ENCODE results near the gene CCL16. TPM values are rescaled to one million over a fixed set of nuclear protein-coding genes. Genes with fewer than 3 reads are reported as not detected.
"Not testable (repeated sequence)": the region's sequence is repeated elsewhere in the genome, so short reads cannot be mapped to it uniquely, and the experiment has no call there.

Gene CCL16
- total and polyA plus RNA-seq, 2 donors from 2014 or later: 0.79 TPM; not detected in 1

- H3K9me3 ChIP-seq (ENCODE audit: control insufficient read depth in 2 of 3, insufficient read depth in 1 of 3, low read length in 3 of 3): peaks cover 0 to 2% (median 0%) of the 10 kb centered on the region in 3 donors
- no peak for TF ChIP-seq CTCF (IDR thresholded peaks at IDR 0.05; ENCODE audit: borderline replicate concordance, extremely low read depth, insufficient read depth)
- H3K36me3 ChIP-seq (ENCODE audit: control insufficient read depth in 2 of 3, insufficient read depth in 3 of 3, low read length in 3 of 3): no peaks in the 10 kb centered on the region
- DNase-seq (no peak), FAIRE-seq (no peak)
- no peak overlapping the region for H3K27ac ChIP-seq (ENCODE audit: low read depth in 2 of 2, low read length in 2 of 2)
- no peak overlapping the region for H3K4me3 ChIP-seq (ENCODE audit: low read length in 3 of 3)
- H3K4me1 ChIP-seq (ENCODE audit: control insufficient read depth in 2 of 3, insufficient read depth in 2 of 3, low read depth in 1 of 3, low read length in 3 of 3): peaks cover 0 to 6% (median 3%) of the 10 kb centered on the region in 3 donors
- H3K27me3 ChIP-seq (ENCODE audit: control insufficient read depth, insufficient read depth, low read length): no peaks in the 10 kb centered on the region
- H3K9ac ChIP-seq (ENCODE audit: low read length in 3 of 3): no peak overlapping the region
- intact Hi-C loops (cut with DNase I): no loop called here
Measured at GRCh38 chr17:35998756-35999155, 17.5 kb upstream of the CCL16 start.

- Histone ChIP-seq H3K4me3 (ENCODE audit: low read length in 3 of 3) (no peak overlapping the region), H3K9me3 (ENCODE audit: control insufficient read depth in 2 of 3, insufficient read depth in 1 of 3, low read length in 3 of 3) (peaks cover 0 to 2% (median 0%) of the 10 kb centered on the region in 3 donors), H3K27ac (ENCODE audit: low read depth in 2 of 2, low read length in 2 of 2) (no peak overlapping the region), H3K36me3 (ENCODE audit: control insufficient read depth in 2 of 3, insufficient read depth in 3 of 3, low read length in 3 of 3) (no peaks in the 10 kb centered on the region), H3K9ac (ENCODE audit: low read length in 3 of 3) (no peak overlapping the region), H3K4me1 (ENCODE audit: control insufficient read depth in 2 of 3, insufficient read depth in 2 of 3, low read depth in 1 of 3, low read length in 3 of 3) (peaks cover 0 to 6% (median 3%) of the 10 kb centered on the region in 3 donors), H3K27me3 (ENCODE audit: control insufficient read depth, insufficient read depth, low read length) (no peaks in the 10 kb centered on the region)
- intact Hi-C loops (cut with DNase I): no loop called here
- DNase-seq (no peak), FAIRE-seq (no peak)
- no peak for TF ChIP-seq CTCF (IDR thresholded peaks at IDR 0.05; ENCODE audit: borderline replicate concordance, extremely low read depth, insufficient read depth)
Measured at GRCh38 chr17:35998018-35998545, 16.8 kb upstream of the CCL16 start.

- H3K27me3 ChIP-seq (ENCODE audit: control insufficient read depth, insufficient read depth, low read length); H3K9ac ChIP-seq (ENCODE audit: low read length in 3 of 3); H3K4me3 ChIP-seq (ENCODE audit: low read length in 3 of 3); H3K4me1 ChIP-seq (ENCODE audit: control insufficient read depth in 2 of 3, insufficient read depth in 2 of 3, low read depth in 1 of 3, low read length in 3 of 3); FAIRE-seq; intact Hi-C loops (cut with DNase I); DNase-seq; H3K9me3 ChIP-seq (ENCODE audit: control insufficient read depth in 2 of 3, insufficient read depth in 1 of 3, low read length in 3 of 3); H3K27ac ChIP-seq (ENCODE audit: low read depth in 2 of 2, low read length in 2 of 2); H3K36me3 ChIP-seq (ENCODE audit: control insufficient read depth in 2 of 3, insufficient read depth in 3 of 3, low read length in 3 of 3): not testable (repeated sequence)
Measured at GRCh38 chr17:35995346-35995745, 14.0 kb upstream of the CCL16 start.

- peaks cover 0 to 2% (median 0%) of the 10 kb centered on the region in 3 donors for H3K9me3 ChIP-seq (ENCODE audit: control insufficient read depth in 2 of 3, insufficient read depth in 1 of 3, low read length in 3 of 3)
- no peak for FAIRE-seq
- peaks cover 0 to 2% (median 0%) of the 10 kb centered on the region in 3 donors for H3K4me1 ChIP-seq (ENCODE audit: control insufficient read depth in 2 of 3, insufficient read depth in 2 of 3, low read depth in 1 of 3, low read length in 3 of 3)
- no peak overlapping the region for H3K27ac ChIP-seq (ENCODE audit: low read depth in 2 of 2, low read length in 2 of 2)
- no peak for TF ChIP-seq CTCF (IDR thresholded peaks at IDR 0.05; ENCODE audit: borderline replicate concordance, extremely low read depth, insufficient read depth)
- no peak overlapping the region for H3K4me3 ChIP-seq (ENCODE audit: low read length in 3 of 3)
- no peak overlapping the region for H3K9ac ChIP-seq (ENCODE audit: low read length in 3 of 3)
- H3K36me3 ChIP-seq (ENCODE audit: control insufficient read depth in 2 of 3, insufficient read depth in 3 of 3, low read length in 3 of 3): no peaks in the 10 kb centered on the region
- intact Hi-C loops (cut with DNase I): no loop called here
- H3K27me3 ChIP-seq (ENCODE audit: control insufficient read depth, insufficient read depth, low read length): no peaks in the 10 kb centered on the region
- peak in 1 of 5 donors; percentile 15 for DNase-seq
Measured at GRCh38 chr17:35991075-35991474, 9.8 kb upstream of the CCL16 start.
